HG03460 (cell line): ENCODE measurements around the gene CD47.

Experiments used
- ATAC-seq: cut with Tn5 transposase; IDR thresholded peaks from one replicate; pipeline ENCODE4 v1.9.1; 2021; ENCODE audit not compliant: unreplicated experiment

CD47 gene

GRCh38 chr3:108117241-108117775 lies 26.5 kb upstream of the CD47 start:
- no peak for ATAC-seq

GRCh38 chr3:108114423-108115065 lies 23.7 kb upstream of the CD47 start:
- ATAC-seq = no peak

GRCh38 chr3:108113975-108114374 lies 23.1 kb upstream of the CD47 start:
- ATAC-seq = no peak

- ATAC-seq = no peak
These were observed 20.1 kb upstream of the CD47 start for GRCh38 chr3:108110934-108111333.

- ATAC-seq = no peak
These were observed 17.6 kb upstream of the CD47 start for GRCh38 chr3:108108416-108108815.

- ATAC-seq = no peak
These were observed 15.6 kb upstream of the CD47 start for GRCh38 chr3:108106449-108106848.

GRCh38 chr3:108106031-108106430 lies 15.2 kb upstream of the CD47 start:
- no peak for ATAC-seq

GRCh38 chr3:108103886-108104797 lies 13.3 kb upstream of the CD47 start:
- no peak for ATAC-seq

GRCh38 chr3:108103040-108103751 lies 12.4 kb upstream of the CD47 start:
- no peak for ATAC-seq

- ATAC-seq = no peak
These were observed 11.7 kb upstream of the CD47 start for GRCh38 chr3:108102420-108103039.

GRCh38 chr3:108100906-108101660 lies 10.3 kb upstream of the CD47 start:
- ATAC-seq = peak; percentile 85

- peak; percentile 36 for ATAC-seq
These were observed 9.0 kb upstream of the CD47 start for GRCh38 chr3:108099679-108100428.

GRCh38 chr3:108099244-108099643 lies 8.4 kb upstream of the CD47 start:
- no peak for ATAC-seq

- no peak for ATAC-seq
These were observed 7.2 kb upstream of the CD47 start for GRCh38 chr3:108098003-108098370.

- ATAC-seq = no peak
These were observed 6.6 kb upstream of the CD47 start for GRCh38 chr3:108097322-108098002.

GRCh38 chr3:108096532-108097321 lies 5.9 kb upstream of the CD47 start:
- ATAC-seq = no peak

GRCh38 chr3:108093616-108094015 lies 2.8 kb upstream of the CD47 start:
- ATAC-seq = no peak

- ATAC-seq = no peak
These were observed 2.2 kb upstream of the CD47 start for GRCh38 chr3:108093021-108093420.
